NCI-H82 treated with DMSO at 0.1 percent for 48 hours (cell line): ENCODE data around the gene CFAP141.
"Not testable (repeated sequence)": the region's sequence is repeated elsewhere in the genome, so short reads cannot be mapped to it uniquely, and the experiment has no call there.

ENCODE experiments used
- DNase-seq: peaks from one replicate; lab custom pipeline; 2025; ENCODE audit not compliant: unreplicated experiment; lab: John Stamatoyannopoulos, UW

The CFAP141 gene

DNA sequence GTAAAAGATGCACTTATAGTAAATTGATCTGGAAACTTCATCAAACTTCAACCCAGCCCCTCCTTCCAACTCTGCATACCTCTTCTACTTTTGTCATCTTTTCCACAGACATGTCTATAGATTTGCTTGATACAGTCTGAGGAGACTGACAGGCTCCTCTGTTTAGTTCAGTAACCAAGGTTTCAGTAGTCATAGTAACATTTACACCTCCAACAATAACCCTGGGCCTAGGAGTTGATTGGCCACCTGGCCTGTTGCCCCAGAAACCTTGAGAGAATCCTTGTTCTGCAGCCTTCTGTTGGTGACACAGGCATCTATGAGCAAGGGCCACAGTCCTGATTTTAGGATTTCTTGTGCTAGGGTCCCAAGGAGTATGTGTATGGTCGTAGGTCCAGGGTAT is at the start of gene CFAP141:
CFAP141 (minus strand) TSS at position 138 of the 400 bp plus-strand sequence; CDS start at position 112, 26 bp downstream.
- no peak for DNase-seq

DNA sequence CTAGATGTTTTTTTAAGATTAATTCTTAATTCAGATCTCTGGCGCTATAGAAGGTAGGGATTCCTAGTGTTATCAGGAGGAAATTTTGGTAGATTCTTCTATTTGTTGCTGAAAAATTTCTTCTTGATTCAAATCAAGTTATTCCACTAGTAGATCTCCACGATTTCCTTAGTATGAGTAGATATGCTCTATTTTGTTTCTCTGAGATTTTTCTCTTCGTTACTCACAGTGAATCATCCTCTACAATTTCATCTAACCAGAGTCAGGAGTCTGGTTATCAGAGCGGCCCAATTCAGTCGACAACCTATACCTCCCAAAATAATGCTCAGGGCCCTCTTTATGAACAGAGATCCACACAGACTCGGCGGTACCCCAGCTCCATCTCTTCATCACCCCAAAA is 47.5 kb upstream of the CFAP141 start:
- DNase-seq, result no peak

DNA sequence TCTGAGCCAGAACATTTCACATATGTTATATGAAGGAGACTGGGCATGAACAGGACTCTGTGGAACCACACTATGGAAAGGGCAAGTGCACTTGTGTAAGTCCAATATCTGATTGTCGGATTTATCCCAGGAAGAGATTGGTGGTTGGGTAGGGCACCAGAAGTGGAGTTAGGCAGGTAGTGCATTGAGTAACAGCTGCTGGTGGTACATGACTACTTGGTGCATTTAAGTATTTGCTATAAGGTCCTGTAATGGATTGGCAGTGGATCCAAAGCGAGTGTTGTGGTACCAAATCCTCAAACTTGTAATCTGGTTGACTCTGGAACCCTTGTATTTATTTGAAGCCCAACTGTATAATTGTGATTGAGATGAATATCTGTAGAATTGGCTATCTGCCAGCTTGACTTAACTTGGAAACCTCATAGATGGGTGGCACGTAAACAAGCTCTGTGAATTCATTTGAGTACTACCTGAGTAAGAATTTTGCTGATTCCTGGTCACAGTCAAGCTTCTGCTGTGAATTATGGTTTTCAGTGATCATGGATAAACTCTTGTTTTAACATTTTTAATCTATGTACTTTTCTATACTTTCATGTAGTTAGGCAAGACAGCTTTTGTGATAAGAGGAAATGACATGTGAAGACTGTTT is 35.7 kb upstream of the CFAP141 start:
- no peak for DNase-seq

DNA sequence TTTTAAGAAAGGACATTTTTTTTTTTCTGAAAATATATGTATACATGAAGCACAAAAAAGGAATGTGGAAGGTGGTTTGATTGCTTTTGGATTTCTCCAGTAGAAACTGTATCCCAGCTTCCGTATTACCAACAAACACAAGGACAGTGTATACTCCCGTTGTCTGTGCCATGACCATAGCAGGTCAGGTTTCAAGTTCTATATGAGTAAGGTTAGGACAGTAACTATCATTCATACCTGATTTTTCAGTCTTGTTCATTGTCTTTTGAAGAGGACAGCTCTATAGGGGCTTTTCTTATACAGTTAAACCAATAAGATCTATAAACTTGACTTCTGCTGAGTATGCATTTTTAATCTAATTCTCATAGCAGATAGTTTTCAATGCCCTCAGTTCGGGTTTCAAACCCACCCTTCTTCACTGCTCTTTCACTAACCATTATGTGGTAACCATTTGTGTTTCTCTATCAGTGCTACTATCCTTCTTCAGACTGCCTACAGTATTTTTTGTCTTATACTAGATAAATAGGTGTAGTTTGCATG is 34.2 kb upstream of the CFAP141 start:
- no peak for DNase-seq

DNA sequence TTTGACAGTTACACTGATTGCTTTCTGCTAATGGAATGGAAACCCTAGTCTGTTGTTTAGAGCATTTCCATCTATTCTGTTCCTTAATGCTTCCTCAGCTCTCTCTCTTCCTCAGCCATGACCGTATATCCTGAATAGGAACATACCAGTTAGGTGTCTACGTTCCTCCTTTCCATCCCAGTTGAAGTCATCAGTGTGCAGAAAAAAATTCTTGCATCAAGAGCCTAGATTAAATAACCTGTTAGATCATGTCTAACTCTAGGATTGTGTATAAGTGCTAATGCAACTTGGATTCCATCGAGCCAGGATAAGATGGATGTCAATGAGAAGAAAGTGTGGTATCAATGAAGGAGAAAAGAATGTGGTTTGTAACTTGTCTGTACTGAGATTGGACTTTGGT is 33.4 kb upstream of the CFAP141 start:
- no peak for DNase-seq

DNA sequence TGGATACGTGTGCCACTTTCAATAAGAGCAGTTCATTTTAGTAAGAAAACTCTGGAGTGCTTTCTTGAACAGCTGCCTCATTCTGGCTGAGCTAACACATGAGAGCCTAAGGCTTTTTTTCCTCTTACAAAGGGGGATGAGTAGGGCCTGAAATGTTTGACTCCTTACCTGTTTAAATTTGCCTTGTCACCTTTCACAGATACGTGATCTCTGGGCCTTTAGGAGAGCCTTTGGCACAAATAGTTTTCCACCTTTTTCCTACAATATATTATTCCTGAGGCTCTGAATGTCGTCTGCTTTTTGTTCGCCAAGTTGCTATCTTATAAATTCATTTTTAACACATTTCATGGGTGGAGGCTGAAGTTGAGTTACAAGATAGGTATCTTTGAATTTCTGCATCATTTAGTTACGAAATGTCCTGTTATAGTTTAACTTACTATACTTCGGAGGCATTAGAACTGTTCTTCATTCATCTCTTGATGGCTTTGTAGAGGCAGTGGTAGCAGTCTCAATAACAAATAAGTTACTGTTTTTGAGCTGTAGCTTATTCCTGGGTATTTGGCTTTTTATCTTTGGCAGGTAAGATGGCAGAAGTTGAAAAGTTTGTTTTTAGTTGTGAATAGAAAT is 31.9 kb upstream of the CFAP141 start:
- no peak for DNase-seq

DNA sequence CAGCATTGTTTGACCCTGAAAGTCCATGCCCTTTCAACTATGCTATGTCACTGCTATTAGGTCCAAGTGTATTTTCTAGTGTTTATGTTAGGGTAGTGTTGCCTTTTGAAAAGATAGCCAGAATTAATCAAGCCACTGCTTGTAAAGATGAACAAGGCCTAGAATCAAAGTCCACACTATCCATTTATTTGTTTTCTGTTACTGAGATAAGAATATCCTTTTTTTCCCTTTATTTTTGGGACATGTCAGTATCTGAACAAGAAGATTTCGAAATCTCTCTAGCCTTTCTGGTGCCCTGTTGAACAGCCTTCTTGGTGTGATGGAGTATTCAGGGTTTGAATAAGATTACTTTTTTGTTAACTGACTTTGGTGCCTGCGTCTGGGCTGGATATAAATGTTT is 31.3 kb upstream of the CFAP141 start:
- DNase-seq, result no peak

DNA sequence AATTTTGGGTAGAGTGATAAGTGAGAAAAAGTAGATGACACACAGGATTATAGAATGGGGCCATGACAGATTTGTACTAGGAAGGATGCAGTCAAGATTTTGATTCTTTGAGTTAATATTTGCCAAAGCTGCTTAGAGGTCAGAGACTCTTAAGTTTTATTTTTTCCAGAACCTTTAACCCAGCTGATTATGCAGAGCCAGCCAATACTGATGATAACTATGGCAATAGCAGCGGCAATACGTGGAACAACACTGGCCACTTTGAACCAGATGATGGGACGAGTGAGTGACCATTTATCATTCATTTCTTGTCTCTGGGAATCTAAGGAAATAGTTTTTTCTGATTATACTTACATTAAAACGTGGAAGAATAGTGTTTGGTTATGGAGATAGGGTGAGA is 30.7 kb upstream of the CFAP141 start:
- DNase-seq, result no peak

DNA sequence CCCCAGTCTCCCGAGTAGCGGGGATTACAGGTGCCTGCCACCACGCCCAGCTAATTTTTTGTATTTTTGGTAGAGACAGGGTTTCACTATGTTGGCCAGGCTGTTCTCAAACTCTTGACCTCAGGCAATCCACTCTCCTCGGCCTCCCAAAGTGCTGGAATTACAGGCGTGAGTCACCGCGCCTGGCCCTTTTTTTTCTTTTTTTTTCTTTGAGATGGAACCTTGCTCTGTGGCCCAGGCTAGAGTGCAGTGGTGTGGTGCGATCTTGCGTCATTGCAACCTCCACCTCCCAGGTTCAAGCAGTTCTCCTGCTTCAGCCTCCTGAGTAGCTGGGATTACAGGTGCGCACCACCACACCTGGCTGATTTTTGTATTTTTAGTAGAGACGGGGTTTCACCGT is 27.0 kb upstream of the CFAP141 start:
- not testable (repeated sequence) for DNase-seq

DNA sequence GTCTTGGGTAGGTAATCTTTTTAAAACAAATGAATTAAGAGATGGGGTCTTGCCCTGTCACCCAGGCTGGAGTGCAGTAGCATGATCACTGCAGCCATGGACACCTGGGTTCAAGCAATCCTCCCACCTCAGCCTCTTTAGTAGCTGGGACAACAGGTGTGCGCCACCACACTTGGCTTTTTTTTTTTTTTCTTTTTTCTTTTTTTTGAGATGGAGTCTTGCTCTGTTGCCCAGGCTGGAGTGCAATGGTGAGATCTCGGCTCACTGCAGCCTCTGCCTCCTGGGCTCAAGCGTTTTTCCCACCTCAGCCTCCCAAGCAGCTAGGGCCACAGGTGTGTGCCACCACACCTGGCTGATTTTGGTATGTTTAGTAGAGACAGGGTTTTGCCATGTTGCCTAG is 25.0 kb upstream of the CFAP141 start:
- DNase-seq, result not testable (repeated sequence)

DNA sequence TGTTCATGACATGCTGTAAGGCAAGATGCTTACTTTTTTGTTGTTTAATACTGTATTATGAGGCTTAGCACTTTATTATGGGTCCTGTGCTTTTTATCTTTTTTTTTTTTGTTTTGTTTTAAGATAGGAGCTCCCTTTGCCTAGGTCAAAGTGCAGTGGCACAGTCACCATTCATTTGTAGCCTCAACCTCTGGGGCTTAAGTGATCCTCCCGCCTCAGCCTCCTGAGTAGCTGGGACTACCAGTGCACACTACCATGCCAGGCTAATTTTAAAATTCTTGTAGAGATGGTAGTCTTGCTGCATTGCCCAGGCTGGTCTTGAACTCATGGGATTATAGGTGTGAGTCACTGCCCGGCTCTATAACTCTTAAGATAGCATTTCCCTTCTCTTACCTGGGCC is 19.2 kb upstream of the CFAP141 start:
- no peak for DNase-seq

DNA sequence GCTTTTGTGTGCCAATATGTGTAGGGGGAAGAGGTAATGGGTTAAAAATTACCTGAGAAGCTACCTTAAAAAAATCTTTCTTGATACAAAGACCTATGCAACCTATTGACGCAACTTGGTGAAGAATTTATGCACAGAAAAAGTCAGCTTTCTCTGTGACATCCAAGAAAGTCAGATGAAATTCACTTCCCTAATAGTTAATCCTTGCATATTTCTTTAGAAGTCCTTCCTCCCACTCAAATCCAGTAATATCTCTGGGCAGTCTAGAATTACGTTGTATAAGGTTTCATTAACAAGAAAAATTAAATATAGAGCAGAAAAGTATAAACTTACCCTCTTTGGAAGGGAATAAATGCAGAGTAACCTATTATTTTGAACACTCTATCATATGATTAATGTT is 17.5 kb upstream of the CFAP141 start:
- DNase-seq, result no peak

DNA sequence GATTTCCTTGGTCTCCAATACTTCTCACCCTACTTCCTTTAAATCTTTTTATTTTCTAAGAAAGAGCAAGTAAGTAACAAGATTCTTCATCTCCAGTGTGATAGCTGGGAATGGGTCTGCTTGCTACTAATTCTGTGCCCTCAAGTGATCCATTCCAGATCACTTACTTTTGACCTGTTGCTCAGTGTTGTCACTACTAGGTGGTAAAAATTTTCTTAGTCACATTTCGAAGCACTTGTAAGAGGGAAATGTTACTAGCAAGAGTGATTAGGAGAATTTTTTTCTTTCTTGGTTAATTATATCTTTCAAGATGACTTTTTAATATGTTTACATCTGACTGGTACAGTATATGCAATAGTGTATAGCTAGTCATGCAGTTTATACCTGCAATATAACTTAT is 16.8 kb upstream of the CFAP141 start:
- no peak for DNase-seq

DNA sequence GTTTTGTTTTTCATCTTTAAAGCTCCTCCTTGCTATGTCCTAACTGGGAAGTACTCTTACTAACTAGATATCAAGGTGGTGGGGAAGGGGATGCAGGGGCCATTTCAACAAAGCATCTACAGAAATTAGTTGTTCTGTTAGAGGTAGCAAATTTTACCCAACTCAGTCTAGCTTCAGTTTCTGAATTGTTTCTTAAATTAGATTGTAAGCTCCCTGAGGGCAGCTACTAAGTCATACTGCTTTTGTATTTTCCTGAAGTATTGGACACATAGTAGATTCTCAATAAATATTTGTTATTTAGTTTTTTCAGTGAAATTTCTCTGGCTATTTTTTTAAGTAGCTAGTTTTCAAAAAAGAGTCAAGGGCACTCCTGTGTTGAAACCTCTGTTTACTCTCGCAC is 16.4 kb upstream of the CFAP141 start:
- DNase-seq, result no peak

DNA sequence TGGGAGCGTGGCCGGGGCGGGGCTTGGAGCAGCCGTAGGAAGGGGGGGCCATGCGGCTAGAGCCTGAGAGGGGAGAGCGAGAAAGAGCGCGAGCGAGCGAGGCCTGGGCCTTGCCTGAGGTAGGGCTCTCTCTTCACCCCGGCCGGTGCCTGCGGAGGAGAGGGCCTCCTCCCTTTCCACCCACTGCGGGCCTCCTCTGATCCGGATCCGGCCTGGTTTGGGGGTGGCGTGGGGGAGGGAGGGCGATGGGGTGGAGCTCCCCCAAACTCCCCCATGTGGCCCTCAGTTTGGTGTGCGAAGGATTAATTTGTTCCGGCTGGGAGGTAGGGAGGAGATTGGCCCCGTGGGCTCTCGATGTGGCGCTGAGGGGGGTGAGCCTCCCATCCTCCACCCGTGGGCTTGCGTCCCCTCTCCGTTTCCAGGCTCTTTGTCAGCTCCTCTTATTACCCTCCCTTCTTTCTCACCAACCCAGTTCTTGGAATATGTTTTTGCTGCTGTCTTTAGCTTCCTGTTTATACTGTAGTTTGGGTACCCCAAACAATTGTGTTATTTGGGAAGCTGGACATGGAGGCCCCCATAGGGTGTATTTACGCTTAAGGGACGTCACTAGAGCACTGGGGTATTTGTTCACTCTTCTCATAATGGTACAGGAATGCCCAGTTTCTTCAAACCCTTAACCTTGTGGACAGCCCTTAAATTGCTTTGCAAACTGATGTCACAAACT is 15.3 kb upstream of the CFAP141 start:
- DNase-seq, result no peak

DNA sequence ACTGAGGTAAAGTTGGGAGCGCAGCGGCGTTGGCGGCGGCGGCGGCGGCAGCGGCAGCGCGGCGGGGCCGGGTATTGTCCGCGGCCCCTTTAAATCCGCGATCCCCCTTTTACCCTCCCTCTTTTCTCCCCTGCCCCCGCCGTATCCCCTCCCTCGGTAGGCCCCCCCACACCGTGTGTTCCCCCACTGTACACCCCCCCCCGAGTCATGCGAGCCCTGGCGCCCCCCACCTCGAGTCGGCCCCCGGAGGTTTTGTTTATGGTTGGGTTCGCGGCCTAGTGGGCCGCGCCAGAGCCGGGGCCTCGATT is 14.8 kb upstream of the CFAP141 start:
- DNase-seq, result no peak

DNA sequence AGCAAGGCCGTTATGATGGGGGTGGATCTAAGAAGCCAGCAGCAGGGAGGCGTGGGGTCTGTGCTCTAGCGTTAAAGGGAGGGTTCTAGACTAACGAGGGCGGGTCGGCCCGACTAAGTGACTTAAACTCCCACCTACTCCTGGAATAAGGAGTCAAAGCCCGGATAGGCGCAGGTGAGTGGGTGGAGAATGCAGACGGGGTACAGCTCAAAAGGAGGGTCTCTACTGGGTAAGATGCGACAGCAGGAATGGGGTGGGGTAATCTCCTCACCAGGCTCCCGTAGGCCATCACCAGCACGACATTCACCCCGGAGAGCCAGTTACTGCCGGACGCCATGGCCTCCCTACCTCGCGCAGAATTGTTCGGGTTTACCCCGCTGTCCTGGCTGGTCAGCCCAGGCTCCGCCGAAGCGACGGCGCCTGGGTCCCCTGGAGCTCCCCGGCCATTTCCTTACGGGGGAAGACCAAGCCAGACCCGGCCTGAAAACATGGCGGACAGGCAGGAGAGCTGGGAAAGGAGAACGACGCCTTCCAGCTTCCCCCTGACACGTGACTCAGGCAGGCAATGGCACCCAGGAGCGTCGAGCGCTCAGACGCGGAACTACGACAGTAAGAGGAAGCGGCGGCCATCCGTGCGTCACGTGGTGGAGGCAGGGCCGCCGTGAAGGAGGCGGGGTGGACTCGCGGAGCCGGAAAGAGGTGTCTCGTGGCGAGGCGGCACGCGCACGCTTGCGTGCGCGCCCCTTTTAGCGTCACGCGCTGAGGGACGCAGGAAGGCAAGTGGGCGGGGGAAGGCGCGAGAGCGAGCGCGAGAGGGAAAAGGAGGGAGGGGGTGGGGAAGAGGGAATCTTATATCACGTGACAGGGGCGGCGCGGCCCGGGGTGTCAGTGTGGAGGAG is 14.2 kb upstream of the CFAP141 start, which contains the start of gene UBAP2L:
UBAP2L (plus strand) TSS at position 885 of the 899 bp plus-strand sequence. CDS start 4,169 bp downstream, outside the sequence.
- DNase-seq, result peak; percentile 98

DNA sequence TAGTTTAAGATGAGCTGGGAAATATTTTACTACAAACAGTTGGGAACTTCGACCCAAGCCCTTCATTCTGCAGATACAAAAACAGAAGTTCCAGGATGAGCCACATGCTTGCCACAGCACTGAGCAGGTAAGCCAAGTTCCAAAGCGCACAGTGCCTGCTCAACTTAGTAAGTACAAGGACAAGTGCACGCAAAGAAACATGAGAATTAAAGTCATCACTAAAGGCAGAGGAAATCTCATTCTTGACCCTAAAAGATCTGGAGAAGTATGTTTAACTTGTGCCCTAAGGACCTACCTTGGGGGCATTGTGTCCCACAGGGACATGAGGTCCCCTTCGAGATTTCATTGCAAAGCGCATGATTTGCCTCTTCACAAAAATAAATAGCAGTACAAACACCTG is 13.4 kb upstream of the CFAP141 start:
- DNase-seq, result no peak

DNA sequence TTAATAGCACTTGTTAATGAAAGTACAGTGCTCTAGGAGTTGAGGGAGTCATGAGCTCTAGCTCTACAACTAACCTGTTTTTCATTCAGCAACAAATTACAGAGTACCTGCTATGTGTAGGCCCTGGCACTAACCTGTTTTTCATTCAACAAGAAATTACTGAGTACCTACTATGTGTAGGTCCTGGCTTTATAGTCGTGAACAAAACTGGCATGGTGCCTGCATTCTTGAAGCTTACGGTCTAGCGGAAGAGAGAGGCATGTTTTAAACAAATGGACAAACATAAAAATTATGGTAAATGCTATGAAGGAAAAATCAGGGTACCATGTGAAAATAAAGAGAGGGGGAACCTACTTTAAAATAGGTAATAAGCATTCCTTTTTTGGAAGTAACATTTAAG is 12.4 kb upstream of the CFAP141 start:
- DNase-seq, result no peak

DNA sequence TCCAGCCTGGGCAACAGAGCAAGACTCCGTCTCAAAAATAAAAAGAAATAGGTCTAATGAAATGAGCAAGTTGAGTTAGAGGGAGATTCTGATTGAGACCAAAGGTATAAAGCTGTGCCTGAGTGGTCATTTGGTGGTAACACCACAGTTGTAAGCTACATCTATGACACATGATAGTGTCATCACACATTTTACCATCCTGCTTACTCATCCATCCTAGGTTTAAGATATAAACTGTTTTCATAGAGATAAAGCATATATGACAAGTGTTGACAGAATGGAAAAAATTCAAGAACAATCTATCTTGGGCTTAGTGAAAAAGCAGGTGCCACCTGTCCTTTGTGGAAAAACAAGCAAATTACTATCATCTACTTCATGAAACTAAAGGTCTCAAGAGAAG is 7.1 kb upstream of the CFAP141 start:
- no peak for DNase-seq

DNA sequence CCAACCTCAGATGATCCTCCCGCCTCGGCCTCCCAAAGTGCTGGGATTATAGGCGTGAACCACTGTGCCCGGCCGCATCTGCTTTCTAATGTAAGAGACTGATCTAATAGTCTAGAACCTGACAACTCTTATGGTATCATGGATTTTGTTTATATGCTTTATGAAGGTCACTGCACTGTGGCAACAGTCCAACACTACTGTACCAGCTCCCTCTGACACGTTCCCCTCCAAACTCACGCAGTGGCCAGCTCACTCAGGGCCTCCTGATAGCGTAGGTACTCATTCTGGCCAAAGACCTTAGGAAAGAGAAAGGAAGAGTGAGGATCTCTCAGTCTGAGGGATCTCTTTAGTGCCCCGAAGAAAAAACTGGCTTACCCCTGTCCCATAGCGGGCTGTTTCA is 6.0 kb upstream of the CFAP141 start:
- no peak for DNase-seq
